Upper lobe of right lung (tissue), 1 donor: ENCODE data around the gene JPT2. TPM values are rescaled to one million over a fixed set of nuclear protein-coding genes. Genes with fewer than 3 reads are reported as not detected.

Experiments
- ATAC-seq: fragments of 200-7000 bp; cut with Tn5 transposase; one replicate; pipeline ENCODE4 v1.9.1; 2020; ENCODE audit warnings: mild to moderate bottlenecking, moderate library complexity
- DNase-seq: peaks from one replicate; pipeline ENCODE4 v3.0.0-alpha.2; 2020
- H3K27ac ChIP-seq: fragments of 200-600 bp; one replicate; pipeline ENCODE4 v1.8.0; 2022
- H3K27me3 ChIP-seq: fragments of 200-600 bp; one replicate; pipeline ENCODE4 v1.8.0; 2022; ENCODE audit warnings: mild to moderate bottlenecking
- H3K36me3 ChIP-seq: fragments of 200-600 bp; one replicate; pipeline ENCODE4 v1.8.0; 2022
- H3K4me1 ChIP-seq: fragments of 200-600 bp; one replicate; pipeline ENCODE4 v1.8.0; 2022
- H3K4me3 ChIP-seq: fragments of 200-600 bp; one replicate; pipeline ENCODE4 v1.8.0; 2022; ENCODE audit warnings: mild to moderate bottlenecking
- H3K9me3 ChIP-seq: fragments of 200-600 bp; one replicate; pipeline ENCODE4 v1.8.0; 2022
- CTCF ChIP-seq: fragments of 200-600 bp; IDR thresholded peaks from one replicate; pipeline ENCODE4 v1.8.0; 2022; ENCODE audit warnings: antibody characterized with exemption
- intact Hi-C: fragments of 100-400 bp; cut with DNase I; formaldehyde crosslinking; loops from one replicate; pipeline ENCODE4 v1.11.0; 2022
- total RNA-seq: library from RNA; stranded (reverse); fragmentation: NEBNext Ultra II Directional; extraction: Animal tissue kit (Norgen Biotek cat#: 25700); gene quantifications from one replicate; pipeline ENCODE4 v1.2.1, GENCODE V29; 2021
- donor health status: DM: no; HTN: yes; CAD: no; lungs with severe emphysema.

Gene JPT2
- total RNA-seq, 1 donor from 2014 or later = 44.8 TPM

GRCh38 chr16:1734123-1734522 is 56.0 kb downstream of the JPT2 start:
- Histone ChIP-seq H3K4me3 (no peak overlapping the region), H3K9me3 (no peaks in the 10 kb centered on the region), H3K36me3 (peaks cover 52% of the 10 kb centered on the region), H3K27ac (no peak overlapping the region), H3K4me1 (no peaks in the 10 kb centered on the region), H3K27me3 (no peaks in the 10 kb centered on the region)
- intact Hi-C loops = no loop called here
- DNase-seq (no peak), ATAC-seq (peak; percentile 8)
- TF ChIP-seq CTCF = no peak

GRCh38 chr16:1734816-1735215 is 56.7 kb downstream of the JPT2 start:
- no peak overlapping the region for H3K27ac ChIP-seq
- no peaks in the 10 kb centered on the region for H3K4me1 ChIP-seq
- intact Hi-C loops = no loop called here
- H3K27me3 ChIP-seq = no peaks in the 10 kb centered on the region
- ATAC-seq = peak; percentile 39
- TF ChIP-seq CTCF = no peak
- H3K4me3 ChIP-seq = no peak overlapping the region
- peaks cover 46% of the 10 kb centered on the region for H3K36me3 ChIP-seq
- no peaks in the 10 kb centered on the region for H3K9me3 ChIP-seq
- DNase-seq = no peak

GRCh38 chr16:1740234-1740633 is 62.2 kb downstream of the JPT2 start:
- intact Hi-C loops = no loop called here
- DNase-seq (no peak), ATAC-seq (no peak)
- TF ChIP-seq CTCF = no peak
- no peak overlapping the region for H3K27ac ChIP-seq
- H3K27me3 ChIP-seq = no peaks in the 10 kb centered on the region
- no peaks in the 10 kb centered on the region for H3K4me1 ChIP-seq
- peaks cover 29% of the 10 kb centered on the region for H3K36me3 ChIP-seq
- no peaks in the 10 kb centered on the region for H3K9me3 ChIP-seq
- no peak overlapping the region for H3K4me3 ChIP-seq

- TF ChIP-seq CTCF = no peak
- H3K36me3 ChIP-seq = peaks cover 34% of the 10 kb centered on the region
- intact Hi-C loops = no loop called here
- DNase-seq (no peak), ATAC-seq (peak; percentile 16)
- no peaks in the 10 kb centered on the region for H3K4me1 ChIP-seq
- H3K27ac ChIP-seq = no peak overlapping the region
- no peaks in the 10 kb centered on the region for H3K27me3 ChIP-seq
- no peak overlapping the region for H3K4me3 ChIP-seq
- no peaks in the 10 kb centered on the region for H3K9me3 ChIP-seq
Observed at GRCh38 chr16:1740781-1741490, 62.9 kb downstream of the JPT2 start.

GRCh38 chr16:1741553-1742165 is 63.6 kb downstream of the JPT2 start:
- peaks cover 34% of the 10 kb centered on the region for H3K36me3 ChIP-seq
- no peak overlapping the region for H3K4me3 ChIP-seq
- no peak overlapping the region for H3K27ac ChIP-seq
- H3K27me3 ChIP-seq = no peaks in the 10 kb centered on the region
- intact Hi-C loops = no loop called here
- H3K9me3 ChIP-seq = no peaks in the 10 kb centered on the region
- ATAC-seq = no peak
- TF ChIP-seq CTCF = no peak
- no peak for DNase-seq
- H3K4me1 ChIP-seq = no peaks in the 10 kb centered on the region
